ENCODE data around the gene DNAH7. TPM values are rescaled to one million over a fixed set of nuclear protein-coding genes. Genes with fewer than 3 reads are reported as not detected.

DNAH7 gene
- total and polyA plus RNA-seq, 10 of the 15 experiments (the other 5 are each of a cell fraction or from before 2014, with no cell fraction given), result 0.05 to 0.61 (median 0.16) TPM

GRCh38 chr2:195879153-195879552 is 189.5 kb downstream of the DNAH7 start (continued):
- TF ChIP-seq BCLAF1 (IDR thresholded peaks at IDR 0.05), result no peak

GRCh38 chr2:195871326-195871725 is 197.3 kb downstream of the DNAH7 start:
- no TSS peak for BruUV-seq (replicated peaks)

More at GRCh38 chr2:195871326-195871725, 197.3 kb downstream of the DNAH7 start:
- ChIA-PET RAD21 (ENCODE audit: unreplicated experiment) (no interaction called here), CTCF (no interaction called here), SMC1A (ENCODE audit: uncharacterized antibody, unreplicated experiment) (no interaction called here), POLR2A (no interaction called here)
- in situ Hi-C loops (cut with MboI) (no loop called here), intact Hi-C loops (cut with micrococcal nuclease; ENCODE audit: unreplicated experiment) (no loop called here)
- ATAC-seq (no peak), FAIRE-seq (no peak), DNase-seq (ENCODE audit: low read depth, low spot score) (no peak)
- Histone ChIP-seq H3K36me3 (ENCODE audit: control insufficient read depth in 2 of 2, insufficient read depth in 2 of 2, low read length in 1 of 2) (no peaks in the 10 kb centered on the region), H3K27me3 (replicated peaks in 1 of 2; ENCODE audit: control insufficient read depth in 2 of 2, insufficient read depth in 2 of 2, low read length in 1 of 2) (no peaks in the 10 kb centered on the region), H3K9me3 (replicated peaks; ENCODE audit: control insufficient read depth, insufficient read depth, low read length) (no peaks in the 10 kb centered on the region), H3K79me2 (ENCODE audit: control insufficient read depth, insufficient read depth, low read length) (no peaks in the 10 kb centered on the region), H2AFZ (ENCODE audit: control insufficient read depth, low read depth, low read length) (no peak overlapping the region), H3K9ac (ENCODE audit: control insufficient read depth, insufficient read depth, low read length) (no peak overlapping the region), H3K27ac (ENCODE audit: control insufficient read depth, insufficient read depth) (no peak overlapping the region), H3K4me1 (ENCODE audit: control insufficient read depth, insufficient read depth, low read length) (no peaks in the 10 kb centered on the region), H3K4me3 (no peak overlapping the region), H3K4me2 (ENCODE audit: control insufficient read depth, insufficient read depth) (no peak overlapping the region), H4K20me1 (ENCODE audit: control insufficient read depth, insufficient read depth) (no peaks in the 10 kb centered on the region)
- TF ChIP-seq E2F4 (IDR thresholded peaks at IDR 0.05; ENCODE audit: low read depth, low read length) (no peak), MAX (IDR thresholded peaks at IDR 0.05; ENCODE audit: low read depth, low read length) (no peak), SUZ12 (IDR thresholded peaks at IDR 0.05; ENCODE audit: unreplicated experiment) (no peak), CBX3 (IDR thresholded peaks at IDR 0.05; ENCODE audit: borderline replicate concordance, low read depth) (no peak), GABPA (IDR thresholded peaks at IDR 0.05; ENCODE audit: low read depth) (no peak), MYC (IDR thresholded peaks at IDR 0.05; ENCODE audit: insufficient read depth, insufficient read length, insufficient replicate concordance, low read length, severe bottlenecking) (no peak), CHD2 (IDR thresholded peaks at IDR 0.05; ENCODE audit: borderline replicate concordance, low read depth, low read length) (no peak), TCF12 (IDR thresholded peaks at IDR 0.05; ENCODE audit: low read depth, low read length) (no peak), FOXK2 (IDR thresholded peaks at IDR 0.05) (no peak), NR2F1 (conservative IDR thresholded peaks at IDR 0.05) (no peak), MLLT1 (IDR thresholded peaks at IDR 0.05) (no peak), KDM1A (IDR thresholded peaks at IDR 0.05; ENCODE audit: borderline replicate concordance) (no peak), RBBP5 (conservative IDR thresholded peaks at IDR 0.05) (no peak), WRNIP1 (IDR thresholded peaks at IDR 0.05; ENCODE audit: borderline replicate concordance, low read depth, low read length) (no peak), ELK1 (IDR thresholded peaks at IDR 0.05; ENCODE audit: low read depth, low read length) (no peak), MEF2B (IDR thresholded peaks at IDR 0.05; ENCODE audit: partially characterized antibody, poor library complexity, severe bottlenecking) (no peak), BACH1 (IDR thresholded peaks at IDR 0.05; ENCODE audit: borderline replicate concordance) (no peak)
- 55% methylated on average over 4 of the region's 4 CpGs for WGBS (ENCODE audit: insufficient coverage, insufficient replicate concordance, low lambda C conversion rate, missing lambda C conversion rate)
